ENCODE measurements around the gene ZNF205.

Gene ZNF205

DNA sequence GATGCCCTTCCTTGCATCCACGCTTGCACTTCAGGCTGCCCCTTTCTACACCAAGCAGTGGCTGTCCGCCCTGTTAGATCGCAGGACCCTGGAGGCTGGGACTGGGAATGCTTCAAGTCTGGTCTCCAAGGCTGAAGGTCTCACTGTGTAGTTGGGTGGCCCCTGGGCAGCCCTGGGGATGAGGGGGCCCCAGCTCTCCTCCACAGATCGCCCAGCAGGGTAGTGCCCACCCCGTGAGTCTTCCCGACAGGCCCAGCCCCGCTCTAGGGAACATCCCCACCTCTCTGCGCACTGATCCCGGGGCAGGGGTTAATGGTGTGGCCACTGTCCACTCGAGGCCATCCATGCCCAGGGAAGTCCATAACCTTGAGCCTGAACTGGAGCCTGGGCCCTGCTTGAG is 32.8 kb downstream of the ZNF205 start:
- H3K4me1 ChIP-seq (ENCODE audit: control insufficient read depth, insufficient read depth, low read length, poor library complexity, severe bottlenecking), result peaks cover 5% of the 10 kb centered on the region
- no peak overlapping the region for H3K27ac ChIP-seq (ENCODE audit: low read depth, low read length, severe bottlenecking)
- H3K4me3 ChIP-seq (ENCODE audit: extremely low read depth, insufficient read depth, low read length, poor library complexity, severe bottlenecking), result no peak overlapping the region
- H3K9me3 ChIP-seq (ENCODE audit: control insufficient read depth, low read length), result no peaks in the 10 kb centered on the region
- 86 to 89% methylated on average over 8 to 10 of the region's 10 CpGs for whole genome bisulfite sequencing, 2 experiments (ENCODE audit: insufficient coverage in 2 of 2)
- H3K36me3 ChIP-seq (ENCODE audit: control insufficient read depth, insufficient read depth, low read length), result peaks cover 18% of the 10 kb centered on the region

GRCh38 chr16:3145660-3146059 is 33.3 kb downstream of the ZNF205 start:
- no peak overlapping the region for H3K4me3 ChIP-seq (ENCODE audit: extremely low read depth, insufficient read depth, low read length, poor library complexity, severe bottlenecking)
- H3K27ac ChIP-seq (ENCODE audit: low read depth, low read length, severe bottlenecking), result no peak overlapping the region
- peaks cover 13% of the 10 kb centered on the region for H3K36me3 ChIP-seq (ENCODE audit: control insufficient read depth, insufficient read depth, low read length)
- H3K9me3 ChIP-seq (ENCODE audit: control insufficient read depth, low read length), result no peaks in the 10 kb centered on the region
- WGBS, 2 experiments (ENCODE audit: insufficient coverage in 2 of 2), result 90 to 94% methylated on average over 10 to 12 of the region's 12 CpGs
- H3K4me1 ChIP-seq (ENCODE audit: control insufficient read depth, insufficient read depth, low read length, poor library complexity, severe bottlenecking), result peaks cover 4% of the 10 kb centered on the region

DNA sequence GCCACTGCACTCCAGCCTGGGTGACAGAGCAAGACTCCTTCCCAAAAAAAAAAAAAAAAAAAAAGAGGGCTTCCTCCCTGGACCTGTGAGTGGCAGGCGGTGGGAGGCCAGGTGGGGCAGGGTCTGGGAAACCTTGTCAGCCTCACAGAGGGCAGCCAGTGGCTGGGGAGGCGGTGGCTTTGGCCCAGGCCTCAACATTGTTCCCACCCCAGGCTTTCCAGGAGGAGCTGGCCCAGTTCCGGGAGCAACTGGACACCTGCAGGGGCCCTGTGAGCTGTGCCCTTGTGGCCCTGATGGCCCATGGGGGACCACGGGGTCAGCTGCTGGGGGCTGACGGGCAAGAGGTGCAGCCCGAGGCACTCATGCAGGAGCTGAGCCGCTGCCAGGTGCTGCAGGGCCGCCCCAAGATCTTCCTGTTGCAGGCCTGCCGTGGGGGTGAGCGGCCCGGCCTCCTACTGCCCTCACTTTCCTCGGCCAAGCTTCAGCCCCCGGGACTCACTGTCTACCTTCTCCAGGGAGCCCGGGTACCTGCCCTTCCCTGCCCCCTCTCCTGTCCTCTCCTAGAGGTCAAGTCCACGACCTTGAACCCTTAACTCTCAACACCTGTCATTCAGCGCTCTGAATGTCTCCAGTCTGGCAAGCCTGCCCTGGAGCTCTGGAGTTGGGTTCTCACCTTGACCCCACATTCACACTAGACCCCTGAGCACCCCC is 34.8 kb downstream of the ZNF205 start:
- WGBS, 2 experiments (ENCODE audit: insufficient coverage in 2 of 2), result 87 to 94% methylated on average over 13 to 15 of the region's 16 CpGs
- Histone ChIP-seq H3K27ac (ENCODE audit: low read depth, low read length, severe bottlenecking) (no peak overlapping the region), H3K4me3 (ENCODE audit: extremely low read depth, insufficient read depth, low read length, poor library complexity, severe bottlenecking) (no peak overlapping the region), H3K4me1 (ENCODE audit: control insufficient read depth, insufficient read depth, low read length, poor library complexity, severe bottlenecking) (peaks cover 4% of the 10 kb centered on the region), H3K36me3 (ENCODE audit: control insufficient read depth, insufficient read depth, low read length) (no peaks in the 10 kb centered on the region), H3K9me3 (ENCODE audit: control insufficient read depth, low read length) (no peaks in the 10 kb centered on the region)

GRCh38 chr16:3147757-3148104 is 35.3 kb downstream of the ZNF205 start:
- Histone ChIP-seq H3K4me1 (ENCODE audit: control insufficient read depth, insufficient read depth, low read length, poor library complexity, severe bottlenecking) (peaks cover 4% of the 10 kb centered on the region), H3K27ac (ENCODE audit: low read depth, low read length, severe bottlenecking) (no peak overlapping the region), H3K9me3 (ENCODE audit: control insufficient read depth, low read length) (no peaks in the 10 kb centered on the region), H3K4me3 (ENCODE audit: extremely low read depth, insufficient read depth, low read length, poor library complexity, severe bottlenecking) (no peak overlapping the region), H3K36me3 (ENCODE audit: control insufficient read depth, insufficient read depth, low read length) (no peaks in the 10 kb centered on the region)
- WGBS, 2 experiments (ENCODE audit: insufficient coverage in 2 of 2), result 89 to 95% methylated on average over 5 of the region's 5 CpGs

- H3K4me3 ChIP-seq (ENCODE audit: extremely low read depth, insufficient read depth, low read length, poor library complexity, severe bottlenecking), result no peak overlapping the region
- 95% methylated on average over 10 to 12 of the region's 13 CpGs for WGBS, 2 experiments (ENCODE audit: insufficient coverage in 2 of 2)
Observed at GRCh38 chr16:3148256-3149192, 36.1 kb downstream of the ZNF205 start.

GRCh38 chr16:3149193-3149530 is 36.8 kb downstream of the ZNF205 start:
- peak overlapping the region; percentile 66 for H3K4me3 ChIP-seq (ENCODE audit: extremely low read depth, insufficient read depth, low read length, poor library complexity, severe bottlenecking)
- peaks cover 4% of the 10 kb centered on the region for H3K4me1 ChIP-seq (ENCODE audit: control insufficient read depth, insufficient read depth, low read length, poor library complexity, severe bottlenecking)
- no peaks in the 10 kb centered on the region for H3K36me3 ChIP-seq (ENCODE audit: control insufficient read depth, insufficient read depth, low read length)
- 89 to 100% methylated on average over 3 to 6 of the region's 6 CpGs for WGBS, 2 experiments (ENCODE audit: insufficient coverage in 2 of 2)
- H3K9me3 ChIP-seq (ENCODE audit: control insufficient read depth, low read length), result no peaks in the 10 kb centered on the region
- no peak overlapping the region for H3K27ac ChIP-seq (ENCODE audit: low read depth, low read length, severe bottlenecking)

More at GRCh38 chr16:3148256-3149192, 36.1 kb downstream of the ZNF205 start:
- Histone ChIP-seq H3K9me3 (ENCODE audit: control insufficient read depth, low read length) (no peaks in the 10 kb centered on the region), H3K27ac (ENCODE audit: low read depth, low read length, severe bottlenecking) (no peak overlapping the region), H3K36me3 (ENCODE audit: control insufficient read depth, insufficient read depth, low read length) (no peaks in the 10 kb centered on the region), H3K4me1 (ENCODE audit: control insufficient read depth, insufficient read depth, low read length, poor library complexity, severe bottlenecking) (peaks cover 4% of the 10 kb centered on the region)

- no peaks in the 10 kb centered on the region for H3K9me3 ChIP-seq (ENCODE audit: control insufficient read depth, low read length)
- H3K36me3 ChIP-seq (ENCODE audit: control insufficient read depth, insufficient read depth, low read length), result no peaks in the 10 kb centered on the region
- peaks cover 4% of the 10 kb centered on the region for H3K4me1 ChIP-seq (ENCODE audit: control insufficient read depth, insufficient read depth, low read length, poor library complexity, severe bottlenecking)
- peak overlapping the region; percentile 66 for H3K4me3 ChIP-seq (ENCODE audit: extremely low read depth, insufficient read depth, low read length, poor library complexity, severe bottlenecking)
- WGBS, 2 experiments (ENCODE audit: insufficient coverage in 2 of 2), result 1 to 2% methylated on average over 29 of the region's 41 CpGs
- peak overlapping the region; percentile 69 for H3K27ac ChIP-seq (ENCODE audit: low read depth, low read length, severe bottlenecking)
Observed at GRCh38 chr16:3149630-3150345, 37.4 kb downstream of the ZNF205 start.

- H3K27ac ChIP-seq (ENCODE audit: low read depth, low read length, severe bottlenecking), result peak overlapping the region; percentile 81
- H3K4me3 ChIP-seq (ENCODE audit: extremely low read depth, insufficient read depth, low read length, poor library complexity, severe bottlenecking), result peak overlapping the region; percentile 66
- H3K4me1 ChIP-seq (ENCODE audit: control insufficient read depth, insufficient read depth, low read length, poor library complexity, severe bottlenecking), result peaks cover 4% of the 10 kb centered on the region
- H3K36me3 ChIP-seq (ENCODE audit: control insufficient read depth, insufficient read depth, low read length), result no peaks in the 10 kb centered on the region
- no peaks in the 10 kb centered on the region for H3K9me3 ChIP-seq (ENCODE audit: control insufficient read depth, low read length)
- WGBS, 2 experiments (ENCODE audit: insufficient coverage in 2 of 2), result 2 to 3% methylated on average over 51 to 52 of the region's 62 CpGs
Observed at GRCh38 chr16:3150346-3151218, 38.2 kb downstream of the ZNF205 start.

DNA sequence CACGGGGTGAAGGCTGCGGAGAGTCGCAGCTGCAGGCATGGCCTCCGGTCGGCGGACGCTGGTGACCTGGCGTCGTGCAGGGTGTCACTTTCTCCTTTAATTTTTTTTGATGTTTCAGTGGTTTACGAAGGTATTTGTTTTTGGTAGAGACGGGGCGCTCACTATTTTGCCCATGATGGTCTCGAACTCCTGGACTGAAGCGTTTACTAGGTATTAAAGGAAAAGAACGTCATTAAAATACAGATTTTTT is 39.6 kb downstream of the ZNF205 start:
- peaks cover 4% of the 10 kb centered on the region for H3K4me1 ChIP-seq (ENCODE audit: control insufficient read depth, insufficient read depth, low read length, poor library complexity, severe bottlenecking)
- H3K9me3 ChIP-seq (ENCODE audit: control insufficient read depth, low read length), result no peaks in the 10 kb centered on the region
- peak overlapping the region; percentile 66 for H3K27ac ChIP-seq (ENCODE audit: low read depth, low read length, severe bottlenecking)
- H3K4me3 ChIP-seq (ENCODE audit: extremely low read depth, insufficient read depth, low read length, poor library complexity, severe bottlenecking), result peak overlapping the region; percentile 59
- 0 to 15% methylated on average over 4 to 9 of the region's 15 CpGs for WGBS, 2 experiments (ENCODE audit: insufficient coverage in 2 of 2)
- H3K36me3 ChIP-seq (ENCODE audit: control insufficient read depth, insufficient read depth, low read length), result no peaks in the 10 kb centered on the region
